H1 (cell line): ENCODE results near the gene TRAK1. TPM values are rescaled to one million over a fixed set of nuclear protein-coding genes. Genes with fewer than 3 reads are reported as not detected.

Experiments used
- CEBPB ChIP-seq: IDR thresholded peaks from 2 replicates; pipeline ENCODE4 v1.6.1; 2012; ENCODE audit warnings: low read depth, low read length
- CHD1 ChIP-seq: IDR thresholded peaks from 2 replicates; pipeline ENCODE4 v1.6.1; 2012; ENCODE audit warnings: low read depth, low read length, improper control_type of control experiment
- KDM5A ChIP-seq: fragments of 200-600 bp; IDR thresholded peaks from 2 replicates; pipeline ENCODE4 v1.7.1; 2012; ENCODE audit warnings: mild to moderate bottlenecking, low read length, inconsistent platforms, mixed read lengths
- RNF2 ChIP-seq: fragments of 200-900, 300-1000 bp; sonication (generic); IDR thresholded peaks from 2 replicates; pipeline ENCODE4 v1.7.1; 2016; ENCODE audit warnings: borderline replicate concordance, low read depth, mild to moderate bottlenecking, antibody characterized with exemption, low read length; ENCODE audit not compliant: poor library complexity, severe bottlenecking; ENCODE audit errors: missing control alignments
- TAF1 ChIP-seq: IDR thresholded peaks from 2 replicates; pipeline ENCODE4 v1.6.1; 2011; ENCODE audit warnings: mild to moderate bottlenecking, low read depth, low read length
- polyA plus RNA-seq, 7 experiments: library from polyadenylated mRNA; depleted of rRNA in 3 of 7; stranded (reverse) in 5 of 7; unstranded in 2 of 7; fragments of >200 nt in 5 of 7; fragments of 200-250 nt in 2 of 7; gene quantifications; 1 replicate in 5 of 7; 2 replicates in 1 of 7; 4 replicates in 1 of 7; pipeline versions ENCODE4 v1.2.1 to v1.2.3, GENCODE V29; 2011 to 2013; ENCODE audit warnings: missing spikeins in 2 of 7, mixed read lengths in 2 of 7
- total RNA-seq: library from RNA; stranded (reverse); fragmentation: NEBNext Ultra II Directional; extraction: Animal tissue kit (Norgen Biotek cat#: 25700); gene quantifications from 2 replicates; pipeline ENCODE4 v1.2.1, GENCODE V29; 2021
- TF ChIP-seq, protein P1 (sequence below): IDR thresholded peaks from 2 replicates; pipeline ENCODE4 v1.6.1; 2011; ENCODE audit warnings: low read length, improper control_type of control experiment

The TRAK1 gene
- total and polyA plus RNA-seq, 2 of the 8 experiments (the other 6 are each of a cell fraction or from before 2014, with no cell fraction given) = 21.3 to 32.7 TPM

- TF ChIP-seq RNF2 (no peak), CHD1 (no peak), KDM5A (no peak), TAF1 (no peak), CEBPB (no peak)
- TF ChIP-seq, protein P1, sequence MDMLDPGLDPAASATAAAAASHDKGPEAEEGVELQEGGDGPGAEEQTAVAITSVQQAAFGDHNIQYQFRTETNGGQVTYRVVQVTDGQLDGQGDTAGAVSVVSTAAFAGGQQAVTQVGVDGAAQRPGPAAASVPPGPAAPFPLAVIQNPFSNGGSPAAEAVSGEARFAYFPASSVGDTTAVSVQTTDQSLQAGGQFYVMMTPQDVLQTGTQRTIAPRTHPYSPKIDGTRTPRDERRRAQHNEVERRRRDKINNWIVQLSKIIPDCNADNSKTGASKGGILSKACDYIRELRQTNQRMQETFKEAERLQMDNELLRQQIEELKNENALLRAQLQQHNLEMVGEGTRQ = no peak
Measured at GRCh38 chr3:42194943-42195510, 103.9 kb downstream of the TRAK1 start (continued).
